ENCODE measurements around the gene MLLT11. TPM values are rescaled to one million over a fixed set of nuclear protein-coding genes. Genes with fewer than 3 reads are reported as not detected.

MLLT11 gene
- total RNA-seq, 1 donor, result 9.1 TPM

DNA sequence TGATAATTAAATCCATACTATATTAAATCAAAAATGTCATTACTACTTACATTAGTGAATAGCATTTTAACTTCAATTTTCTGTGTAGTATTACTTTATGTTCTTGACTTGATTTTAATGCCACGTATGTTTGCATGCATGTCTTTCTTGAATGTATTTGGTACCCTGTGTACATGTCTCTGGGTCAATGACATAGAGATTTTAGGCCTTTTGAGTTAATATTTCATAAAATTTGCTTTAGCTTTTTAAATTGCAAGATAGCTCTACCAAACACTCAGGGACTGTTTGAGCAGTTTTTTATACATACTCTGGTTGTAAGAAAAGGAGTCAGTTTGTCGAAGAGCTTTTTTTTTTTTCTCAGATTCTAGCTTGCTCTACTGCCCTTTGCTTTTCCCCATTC, 1.5 kb downstream of the MLLT11 start:
- no peak for TF ChIP-seq CTCF (IDR thresholded peaks at IDR 0.05; ENCODE audit: insufficient read depth, low read depth, low read length)
- peak overlapping the region; percentile 15 for H3K4me3 ChIP-seq (ENCODE audit: low read depth, low read length)
- DNase-seq (ENCODE audit: low read depth), result no peak

DNA sequence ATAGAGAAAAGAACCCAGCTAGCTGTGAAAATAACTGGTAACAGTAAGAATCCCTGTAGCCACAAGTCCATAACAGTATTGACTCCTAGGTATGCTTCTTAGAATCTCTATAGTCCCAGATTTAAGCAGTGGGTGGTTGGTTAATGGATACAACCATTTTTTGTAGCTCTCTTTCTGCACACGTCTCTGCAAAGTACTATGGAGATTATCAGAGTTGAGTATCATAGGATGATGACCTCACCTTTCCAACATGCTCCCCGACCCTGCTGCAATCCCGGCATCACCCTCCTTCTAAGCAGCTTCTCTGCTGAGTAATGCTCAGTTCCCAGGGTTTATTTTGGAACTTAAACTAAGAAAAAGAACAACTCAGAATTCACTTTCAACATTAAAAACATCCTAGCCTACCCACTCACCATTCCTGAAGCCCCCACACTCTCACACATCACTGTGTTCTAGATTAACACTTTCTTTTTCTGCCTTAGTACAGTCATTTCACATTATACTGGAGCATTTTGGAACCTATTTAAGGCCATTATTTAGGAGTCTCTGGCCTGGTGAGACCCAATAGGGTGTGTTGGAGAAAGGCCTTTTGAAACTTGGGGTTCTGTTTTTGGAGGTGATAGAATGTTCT, 2.7 kb downstream of the MLLT11 start:
- TF ChIP-seq CTCF (IDR thresholded peaks at IDR 0.05; ENCODE audit: insufficient read depth, low read depth, low read length), result no peak
- no peak overlapping the region for H3K4me3 ChIP-seq (ENCODE audit: low read depth, low read length)
- DNase-seq (ENCODE audit: low read depth), result peak; percentile 87

- H3K4me3 ChIP-seq (ENCODE audit: low read depth, low read length), result no peak overlapping the region
- no peak for TF ChIP-seq CTCF (IDR thresholded peaks at IDR 0.05; ENCODE audit: insufficient read depth, low read depth, low read length)
- no peak for DNase-seq (ENCODE audit: low read depth)
These were observed 5.0 kb downstream of the MLLT11 start for GRCh38 chr1:151065089-151065645.

DNA sequence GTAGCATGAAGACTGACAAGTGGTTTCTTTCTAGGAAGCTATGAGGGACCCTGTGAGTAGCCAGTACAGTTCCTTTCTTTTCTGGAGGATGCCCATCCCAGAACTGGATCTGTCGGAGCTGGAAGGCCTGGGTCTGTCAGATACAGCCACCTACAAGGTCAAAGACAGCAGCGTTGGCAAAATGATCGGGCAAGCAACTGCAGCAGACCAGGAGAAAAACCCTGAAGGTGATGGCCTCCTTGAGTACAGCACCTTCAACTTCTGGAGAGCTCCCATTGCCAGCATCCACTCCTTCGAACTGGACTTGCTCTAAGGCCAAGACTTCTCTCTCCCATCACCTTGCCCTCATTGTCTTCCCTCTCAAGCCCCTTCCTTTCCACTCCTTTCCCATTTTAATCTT, 7.0 kb downstream of the MLLT11 start:
- DNase-seq (ENCODE audit: low read depth), result no peak
- no peak for TF ChIP-seq CTCF (IDR thresholded peaks at IDR 0.05; ENCODE audit: insufficient read depth, low read depth, low read length)
- H3K4me3 ChIP-seq (ENCODE audit: low read depth, low read length), result no peak overlapping the region

DNA sequence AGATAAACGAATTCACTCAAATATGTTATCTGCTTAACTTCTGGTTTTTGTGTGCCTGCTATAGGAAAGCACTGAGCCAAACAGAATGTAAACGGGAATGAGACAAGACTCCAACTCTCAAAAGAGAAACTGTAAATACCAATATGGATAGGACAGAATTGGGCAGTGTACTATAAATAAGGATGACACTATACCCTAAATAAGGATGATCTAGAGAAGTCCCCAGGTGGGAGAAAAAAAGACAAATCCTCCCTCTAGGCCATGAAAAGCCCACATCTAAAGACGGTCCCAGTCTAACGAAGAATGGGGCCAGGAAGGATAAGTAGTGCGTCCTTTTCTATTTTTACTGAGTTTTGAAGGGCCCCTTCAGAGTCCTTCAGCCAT, 8.9 kb downstream of the MLLT11 start:
- no peak overlapping the region for H3K4me3 ChIP-seq (ENCODE audit: low read depth, low read length)
- no peak for TF ChIP-seq CTCF (IDR thresholded peaks at IDR 0.05; ENCODE audit: insufficient read depth, low read depth, low read length)
- no peak for DNase-seq (ENCODE audit: low read depth)

GRCh38 chr1:151070474-151071276, 10.5 kb downstream of the MLLT11 start, which contains the start of gene GABPB2:
Gene GABPB2 (plus strand): TSS chr1:151070761. CDS start chr1:151088190, 17,429 bp downstream.
- TF ChIP-seq CTCF (IDR thresholded peaks at IDR 0.05; ENCODE audit: insufficient read depth, low read depth, low read length), result peak; percentile 82
- peak within 1 kb of the TSS; percentile 81 for H3K4me3 ChIP-seq (ENCODE audit: low read depth, low read length)
- peak; percentile 98 for DNase-seq (ENCODE audit: low read depth)

Measured in fibroblast of villous mesenchyme (primary cell).